Endothelial cell (in vitro differentiated cells): ENCODE data around the gene EIF4E. TPM values are rescaled to one million over a fixed set of nuclear protein-coding genes. Genes with fewer than 3 reads are reported as not detected.
"Not testable (repeated sequence)": the region's sequence is repeated elsewhere in the genome, so short reads cannot be mapped to it uniquely, and the experiment has no call there.

ENCODE experiments used
- DNase-seq: peaks from one replicate; pipeline ENCODE4 v3.0.0; 2021; ENCODE audit warnings: low spot score
- H3K27ac Mint-ChIP-seq: one replicate; pipeline ENCODE4 v1.8.0; 2021; ENCODE audit warnings: mixed read lengths, inconsistent platforms; ENCODE audit not compliant: unreplicated experiment
- H3K27me3 Mint-ChIP-seq: one replicate; pipeline ENCODE4 v1.8.0; 2021; ENCODE audit warnings: mild to moderate bottlenecking, moderate library complexity, mixed read lengths, inconsistent platforms; ENCODE audit not compliant: unreplicated experiment
- H3K36me3 Mint-ChIP-seq: one replicate; pipeline ENCODE4 v1.8.0; 2021; ENCODE audit warnings: mild to moderate bottlenecking, low read depth, mixed read lengths, inconsistent platforms; ENCODE audit not compliant: unreplicated experiment
- H3K4me1 Mint-ChIP-seq: one replicate; pipeline ENCODE4 v1.8.0; 2021; ENCODE audit warnings: mild to moderate bottlenecking, mixed read lengths, inconsistent platforms; ENCODE audit not compliant: unreplicated experiment
- H3K4me3 Mint-ChIP-seq: one replicate; pipeline ENCODE4 v1.8.0; 2021; ENCODE audit warnings: mild to moderate bottlenecking, mixed read lengths, inconsistent platforms; ENCODE audit not compliant: unreplicated experiment
- H3K9me3 Mint-ChIP-seq: one replicate; pipeline ENCODE4 v1.8.0; 2021; ENCODE audit warnings: mixed read lengths, inconsistent platforms; ENCODE audit not compliant: unreplicated experiment
- total RNA-seq: library from RNA; stranded (reverse); fragmentation: NEBNext Ultra II Directional; extraction: Animal tissue kit (Norgen Biotek cat#: 25700); gene quantifications from one replicate; pipeline ENCODE4 v1.2.1, GENCODE V29; 2021; ENCODE audit not compliant: unreplicated experiment
- TF ChIP-seq, protein P1 (sequence below): fragments of 200-600 bp; sonication (generic); IDR thresholded peaks from one replicate; pipeline ENCODE4 v1.5.0; 2021; ENCODE audit warnings: antibody characterized with exemption; ENCODE audit not compliant: unreplicated experiment

The EIF4E gene
- total RNA-seq, 1 donor from 2014 or later = 78.9 TPM

DNA sequence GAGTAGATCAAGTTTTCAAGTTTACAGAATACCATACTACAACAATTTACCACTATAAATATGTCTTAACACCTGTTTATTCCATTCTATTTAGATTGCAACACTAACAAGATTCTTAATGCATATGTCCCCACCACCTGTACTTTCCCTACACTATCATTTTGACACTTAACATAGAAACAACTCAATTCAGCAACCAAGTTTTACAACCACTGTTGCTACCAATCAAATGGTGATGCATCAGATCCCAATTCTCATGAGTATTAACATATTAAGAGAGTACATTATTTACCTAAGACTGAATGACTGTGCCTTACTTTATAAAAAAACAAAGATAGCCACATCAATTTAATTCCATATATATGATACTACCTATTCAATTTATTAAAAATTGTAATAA lies 49.4 kb downstream of the EIF4E start:
- peaks cover 2% of the 10 kb centered on the region for H3K27me3 Mint-ChIP-seq
- H3K27ac Mint-ChIP-seq = no peak overlapping the region
- TF ChIP-seq, protein P1, sequence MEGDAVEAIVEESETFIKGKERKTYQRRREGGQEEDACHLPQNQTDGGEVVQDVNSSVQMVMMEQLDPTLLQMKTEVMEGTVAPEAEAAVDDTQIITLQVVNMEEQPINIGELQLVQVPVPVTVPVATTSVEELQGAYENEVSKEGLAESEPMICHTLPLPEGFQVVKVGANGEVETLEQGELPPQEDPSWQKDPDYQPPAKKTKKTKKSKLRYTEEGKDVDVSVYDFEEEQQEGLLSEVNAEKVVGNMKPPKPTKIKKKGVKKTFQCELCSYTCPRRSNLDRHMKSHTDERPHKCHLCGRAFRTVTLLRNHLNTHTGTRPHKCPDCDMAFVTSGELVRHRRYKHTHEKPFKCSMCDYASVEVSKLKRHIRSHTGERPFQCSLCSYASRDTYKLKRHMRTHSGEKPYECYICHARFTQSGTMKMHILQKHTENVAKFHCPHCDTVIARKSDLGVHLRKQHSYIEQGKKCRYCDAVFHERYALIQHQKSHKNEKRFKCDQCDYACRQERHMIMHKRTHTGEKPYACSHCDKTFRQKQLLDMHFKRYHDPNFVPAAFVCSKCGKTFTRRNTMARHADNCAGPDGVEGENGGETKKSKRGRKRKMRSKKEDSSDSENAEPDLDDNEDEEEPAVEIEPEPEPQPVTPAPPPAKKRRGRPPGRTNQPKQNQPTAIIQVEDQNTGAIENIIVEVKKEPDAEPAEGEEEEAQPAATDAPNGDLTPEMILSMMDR = no peak
- H3K36me3 Mint-ChIP-seq = no peaks in the 10 kb centered on the region
- no peaks in the 10 kb centered on the region for H3K4me1 Mint-ChIP-seq
- H3K4me3 Mint-ChIP-seq = no peak overlapping the region
- H3K9me3 Mint-ChIP-seq = no peaks in the 10 kb centered on the region
- DNase-seq = no peak

DNA sequence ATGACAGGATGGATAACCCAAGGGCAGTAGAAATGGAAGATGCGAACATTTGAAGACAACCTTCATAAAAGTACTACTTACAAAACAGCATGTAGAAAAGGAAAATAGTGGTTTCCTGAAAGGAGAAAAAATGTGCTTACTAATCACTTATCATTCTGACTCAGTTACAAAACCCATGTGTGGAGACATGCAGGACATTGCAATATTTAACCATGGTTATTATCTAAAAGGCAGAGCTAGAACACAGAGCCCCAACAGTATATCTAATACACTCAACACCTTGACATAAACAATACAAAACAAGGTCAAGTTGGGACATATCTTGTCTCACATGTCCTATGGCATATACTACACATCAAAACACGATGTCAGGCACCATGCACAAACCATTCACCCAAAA lies 55.9 kb downstream of the EIF4E start:
- H3K4me3 Mint-ChIP-seq = no peak overlapping the region
- TF ChIP-seq, protein P1 = no peak
- DNase-seq = no peak
- H3K27me3 Mint-ChIP-seq = peaks cover 2% of the 10 kb centered on the region
- H3K9me3 Mint-ChIP-seq = no peaks in the 10 kb centered on the region
- no peaks in the 10 kb centered on the region for H3K36me3 Mint-ChIP-seq
- no peaks in the 10 kb centered on the region for H3K4me1 Mint-ChIP-seq
- H3K27ac Mint-ChIP-seq = no peak overlapping the region

DNA sequence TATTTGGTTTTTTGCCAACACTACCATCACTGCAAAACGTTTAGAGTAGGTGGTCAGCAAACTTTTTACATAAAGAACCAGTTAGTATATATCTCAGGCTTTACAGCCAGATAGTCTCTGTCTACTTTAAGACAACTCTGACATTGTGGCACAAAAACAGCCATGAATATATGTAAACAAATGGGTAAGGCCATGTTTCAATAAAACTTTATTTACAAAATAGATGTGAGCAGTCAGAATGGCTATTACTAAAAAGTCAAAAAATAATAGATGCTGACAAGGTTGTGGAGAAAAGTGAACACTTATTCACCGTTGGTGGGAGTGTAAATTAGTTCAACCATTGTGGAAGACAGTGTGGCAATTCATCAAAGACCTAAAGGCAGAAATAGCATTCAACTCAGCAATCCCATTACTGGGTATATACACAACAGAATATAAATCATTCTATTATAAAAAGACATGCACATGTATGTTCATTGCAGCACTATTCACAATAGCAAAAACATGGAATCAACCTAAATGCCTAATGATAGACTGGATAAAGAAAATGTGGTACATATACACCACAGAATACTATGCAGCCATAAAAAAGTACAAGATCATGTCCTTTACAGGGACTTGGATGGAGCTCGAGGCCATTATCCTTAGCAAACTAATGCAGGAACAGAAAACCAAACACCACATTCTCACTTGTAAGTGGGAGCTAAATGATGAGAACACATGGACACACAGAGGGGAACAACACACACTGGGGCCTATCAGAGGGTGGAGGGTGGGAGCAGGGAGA lies 56.6 kb downstream of the EIF4E start:
- H3K4me3 Mint-ChIP-seq, H3K27ac Mint-ChIP-seq, H3K9me3 Mint-ChIP-seq, H3K4me1 Mint-ChIP-seq, H3K27me3 Mint-ChIP-seq, H3K36me3 Mint-ChIP-seq, DNase-seq: not testable (repeated sequence)

DNA sequence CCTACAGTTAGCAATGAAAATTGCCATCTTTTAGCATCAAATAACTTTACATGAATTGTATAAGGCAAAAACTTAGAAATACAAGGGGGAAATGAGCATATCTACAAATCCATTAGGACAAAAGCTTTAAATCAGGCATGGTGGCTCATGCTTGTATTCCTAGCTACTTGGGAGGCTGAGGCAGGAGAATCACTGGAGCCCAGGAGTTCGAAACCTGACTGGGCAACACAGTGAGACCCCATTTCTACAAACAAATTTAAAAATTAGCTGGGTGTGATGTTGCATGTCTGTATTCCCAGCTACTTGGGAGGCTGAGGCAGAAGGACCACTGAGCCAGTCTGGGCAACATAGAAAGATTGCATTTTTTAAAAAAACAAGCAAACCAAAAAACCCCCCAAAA lies 61.3 kb downstream of the EIF4E start:
- H3K36me3 Mint-ChIP-seq = no peaks in the 10 kb centered on the region
- H3K27me3 Mint-ChIP-seq = no peaks in the 10 kb centered on the region
- no peak overlapping the region for H3K4me3 Mint-ChIP-seq
- TF ChIP-seq, protein P1 = no peak
- no peak for DNase-seq
- no peak overlapping the region for H3K27ac Mint-ChIP-seq
- no peaks in the 10 kb centered on the region for H3K4me1 Mint-ChIP-seq
- H3K9me3 Mint-ChIP-seq = no peaks in the 10 kb centered on the region

DNA sequence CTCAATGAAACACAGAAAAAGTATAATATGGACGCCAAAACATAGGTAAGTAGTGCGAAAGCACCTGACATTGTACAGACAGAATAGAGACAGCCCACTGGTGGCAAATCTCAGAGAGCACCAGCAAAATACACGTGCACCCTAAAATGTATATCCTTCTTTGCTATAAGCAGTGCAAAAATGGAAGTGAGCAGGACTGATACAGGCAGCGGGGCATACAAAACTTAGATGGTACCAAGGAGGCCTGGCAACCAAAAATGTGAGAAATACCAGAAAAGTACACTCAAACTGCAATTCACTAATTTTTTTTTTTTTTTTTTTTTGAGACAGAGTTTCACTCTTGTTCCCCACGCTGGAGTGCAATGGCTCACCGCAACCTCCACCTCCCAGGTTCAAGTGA lies 63.9 kb downstream of the EIF4E start:
- no peaks in the 10 kb centered on the region for H3K27me3 Mint-ChIP-seq

More for the DNA sequence above, 63.9 kb downstream of the EIF4E start:
- Mint-ChIP-seq H3K9me3 (no peaks in the 10 kb centered on the region), H3K36me3 (no peaks in the 10 kb centered on the region), H3K27ac (no peak overlapping the region), H3K4me3 (no peak overlapping the region), H3K4me1 (peaks cover 2% of the 10 kb centered on the region)
- DNase-seq = no peak
- TF ChIP-seq, protein P1 = no peak
